Stomach (tissue), 19 donors: ENCODE data around the gene SERPINB2. TPM values are rescaled to one million over a fixed set of nuclear protein-coding genes. Genes with fewer than 3 reads are reported as not detected.

Experiments used
- DNase-seq, 2 donors: peaks; one replicate each; pipeline versions ENCODE4 v3.0.0 to v3.0.0-alpha.2; 2013 to 2019
- H3K27ac ChIP-seq, 5 donors: fragments of 200-600 bp in 4 of 5; sonication (generic) in 4 of 5; one replicate each; pipeline ENCODE4 v1.5.1; 2013 to 2019; ENCODE audit warnings: mild to moderate bottlenecking in 1 of 5, moderate library complexity in 1 of 5
- H3K27me3 ChIP-seq, 3 donors: fragments of 200-600 bp; sonication (generic); one replicate each; pipeline ENCODE4 v1.5.1; 2017 to 2019; ENCODE audit warnings: mixed run types in 1 of 3
- H3K36me3 ChIP-seq, 4 donors: fragments of 200-600 bp; sonication (generic); 1 replicate in 3 of 4; 2 replicates in 1 of 4; pipeline ENCODE4 v1.5.1; 2016 to 2019
- H3K4me1 ChIP-seq, 4 donors: fragments of 200-600 bp; sonication (generic); one replicate each; pipeline ENCODE4 v1.5.1; 2016 to 2019
- H3K4me3 ChIP-seq, 4 donors: fragments of 200-600 bp; sonication (generic) in 3 of 4; one replicate each; pipeline ENCODE4 v1.5.1; 2016 to 2019; ENCODE audit warnings: mild to moderate bottlenecking in 1 of 4
- H3K9me3 ChIP-seq, 4 donors: fragments of 200-600 bp; sonication (generic); one replicate each; pipeline ENCODE4 v1.5.1; 2016 to 2019
- CTCF ChIP-seq, 7 experiments: fragments of 450-650 bp in 4 of 7; fragments of 200-600 bp in 3 of 7; sonication (generic) in 3 of 7; IDR thresholded peaks; one replicate each; pipeline ENCODE4 v1.5.1; 2016 to 2019; ENCODE audit warnings: antibody characterized with exemption in 7 of 7, control low read depth in 2 of 7, mild to moderate bottlenecking in 1 of 7
- EP300 ChIP-seq: sonication (generic); formaldehyde crosslinking; IDR thresholded peaks from one replicate; pipeline ENCODE4 v1.6.1; 2017; ENCODE audit warnings: antibody characterized with exemption
- POLR2A ChIP-seq, 4 donors: fragments of 450-650 bp; IDR thresholded peaks; one replicate each; pipeline ENCODE4 v1.6.1; 2016; ENCODE audit warnings: antibody characterized with exemption in 4 of 4, control low read depth in 2 of 4, mild to moderate bottlenecking in 1 of 4, moderate library complexity in 1 of 4
- POLR2AphosphoS5 ChIP-seq, 3 donors: sonication (generic); formaldehyde crosslinking; IDR thresholded peaks; one replicate each; pipeline ENCODE4 v1.6.1; 2016; ENCODE audit warnings: antibody characterized with exemption in 3 of 3
- WGBS, 5 donors: extraction: QIAGEN DNeasy Blood & Tissue Kit in 3 of 5; methylation state at CpG; one replicate each; pipeline versions ENCODE4 v1.1.5 to v1.1.7; 2013 to 2018; 5-methylcytosine and 5-hydroxymethylcytosine counted together
- intact Hi-C: fragments of 100-400 bp; cut with DNase I; formaldehyde crosslinking; loops from one replicate; pipeline ENCODE4 v1.15.1; 2023; ENCODE audit warnings: low total_unique reads
- long read RNA-seq, 10 donors: transcript quantifications; one replicate each; lab custom pipeline, GENCODE V29; 2026
- polyA plus RNA-seq, 3 donors: library from polyadenylated mRNA; stranded (reverse); fragments of 200-250 nt; gene quantifications; one replicate each; pipeline ENCODE4 v1.2.3, GENCODE V29; 2013
- total RNA-seq, 5 donors: library from RNA; depleted of rRNA; stranded (reverse); fragments of >200 nt; gene quantifications; one replicate each; pipeline versions ENCODE4 v1.1.0 to v1.2.3, GENCODE V29; 2014 to 2016
- donor health status: healthy with polysubstance abuse.
- donor health status: Bipolar disorder and iron deficiency.
- donor health status: healthy.

Gene SERPINB2
- total RNA-seq (1 to 10 TPM in 1 of 5 donors, not detected in 4; 1.8 TPM), polyA plus RNA-seq (10 to 100 TPM in 1 of 3 donors, 1 to 10 TPM in 1, under 1 TPM in 1; 0.46 to 22.4 (median 4.1) TPM)
- long read RNA-seq, donor 1 = 0 reads
- long read RNA-seq, donor 2 = 0 reads
- long read RNA-seq, donor 3 = 0 reads
- long read RNA-seq, donor 4 = 0 reads
- long read RNA-seq, donor 5 = 0 reads
- long read RNA-seq, donor 6, partial matches to known transcripts = 0 of 1 reads
- long read RNA-seq, donor 6, other reads (novel, unspliced or antisense) = 0 of 1 reads
- long read RNA-seq, donor 7 = 0 reads
- long read RNA-seq, donor 8 = 0 reads
- long read RNA-seq, donor 9 = 0 reads
- long read RNA-seq, donor 10 = 0 reads

GRCh38 chr18:63887424-63887823 is at the start of gene SERPINB2:
Gene SERPINB2 (plus strand): TSS chr18:63887705. CDS start chr18:63891445, 3,740 bp downstream.
- Histone ChIP-seq H3K4me3 (no peak within 1 kb of the TSS), H3K27ac (no peak within 1 kb of the TSS), H3K9me3 (no peaks in the 10 kb centered on the region), H3K4me1 (peaks cover 0 to 5% (median 0%) of the 10 kb centered on the region in 4 donors), H3K36me3 (no peaks in the 10 kb centered on the region), H3K27me3 (no peaks in the 10 kb centered on the region)
- no peak for DNase-seq
- intact Hi-C loops = no loop called here
- TF ChIP-seq POLR2A (IDR thresholded peaks at IDR 0.05) = no peak
- no peak for TF ChIP-seq POLR2AphosphoS5 (IDR thresholded peaks at IDR 0.05)
- no peak for TF ChIP-seq EP300
- TF ChIP-seq CTCF (IDR thresholded peaks at IDR 0.05) = no peak
- WGBS, 5 donors = 48 to 72% (median 64%) methylated on average over 1 of the region's 1 CpG

- WGBS, 5 donors = 58 to 68% (median 62%) methylated on average over 7 of the region's 7 CpGs
- peaks cover 0 to 8% (median 0%) of the 10 kb centered on the region in 3 donors for H3K27me3 ChIP-seq
- no peaks in the 10 kb centered on the region for H3K36me3 ChIP-seq
- intact Hi-C loops = no loop called here
- no peak overlapping the region for H3K4me3 ChIP-seq
- no peaks in the 10 kb centered on the region for H3K4me1 ChIP-seq
- H3K27ac ChIP-seq = no peak overlapping the region
- no peaks in the 10 kb centered on the region for H3K9me3 ChIP-seq
- no peak for TF ChIP-seq POLR2AphosphoS5 (IDR thresholded peaks at IDR 0.05)
- no peak for TF ChIP-seq POLR2A (IDR thresholded peaks at IDR 0.05)
- no peak for TF ChIP-seq CTCF (IDR thresholded peaks at IDR 0.05)
- TF ChIP-seq EP300 = no peak
- no peak for DNase-seq
Measured at GRCh38 chr18:63843008-63843407, 44.5 kb upstream of the SERPINB2 start.

- intact Hi-C loops = no loop called here
- TF ChIP-seq POLR2AphosphoS5 (IDR thresholded peaks at IDR 0.05) = no peak
- DNase-seq = peak in 1 of 2 donors; percentile 51
Measured at GRCh38 chr18:63844254-63844653, 43.3 kb upstream of the SERPINB2 start.

GRCh38 chr18:63848159-63848558 is 39.3 kb upstream of the SERPINB2 start:
- no peaks in the 10 kb centered on the region for H3K9me3 ChIP-seq
- no peaks in the 10 kb centered on the region for H3K36me3 ChIP-seq
- TF ChIP-seq CTCF (IDR thresholded peaks at IDR 0.05) = peak in 4 of 7 experiments; percentile 18 to 35 (median 23)
- TF ChIP-seq POLR2AphosphoS5 (IDR thresholded peaks at IDR 0.05) = no peak
- WGBS, 5 donors = 2 to 5% (median 3%) methylated on average over 2 of the region's 2 CpGs
- H3K4me1 ChIP-seq = no peaks in the 10 kb centered on the region
- no peak overlapping the region for H3K27ac ChIP-seq
- peaks cover 0 to 3% (median 0%) of the 10 kb centered on the region in 3 donors for H3K27me3 ChIP-seq
- H3K4me3 ChIP-seq = no peak overlapping the region
- DNase-seq = peak in 1 of 2 donors; percentile 78
- intact Hi-C loops = no loop called here

More at GRCh38 chr18:63844254-63844653, 43.3 kb upstream of the SERPINB2 start:
- peaks cover 0 to 8% (median 0%) of the 10 kb centered on the region in 3 donors for H3K27me3 ChIP-seq
- no peak overlapping the region for H3K27ac ChIP-seq
- H3K9me3 ChIP-seq = no peaks in the 10 kb centered on the region
- no peaks in the 10 kb centered on the region for H3K4me1 ChIP-seq
- H3K36me3 ChIP-seq = no peaks in the 10 kb centered on the region
- WGBS, 5 donors = 8 to 16% (median 12%) methylated on average over 3 of the region's 3 CpGs
- no peak overlapping the region for H3K4me3 ChIP-seq

GRCh38 chr18:63850020-63850419 is 37.5 kb upstream of the SERPINB2 start:
- no peak overlapping the region for H3K27ac ChIP-seq
- no peaks in the 10 kb centered on the region for H3K36me3 ChIP-seq
- no peaks in the 10 kb centered on the region for H3K4me1 ChIP-seq
- intact Hi-C loops = no loop called here
- no peaks in the 10 kb centered on the region for H3K27me3 ChIP-seq
- TF ChIP-seq CTCF (IDR thresholded peaks at IDR 0.05) = no peak
- no peak for TF ChIP-seq POLR2AphosphoS5 (IDR thresholded peaks at IDR 0.05)
- no peak for TF ChIP-seq POLR2A (IDR thresholded peaks at IDR 0.05)
- peak in 1 of 2 donors; percentile 42 for DNase-seq
- peaks cover 0 to 3% (median 0%) of the 10 kb centered on the region in 4 donors for H3K9me3 ChIP-seq
- 25 to 34% (median 29%) methylated on average over 4 of the region's 4 CpGs for WGBS, 5 donors
- no peak overlapping the region for H3K4me3 ChIP-seq
